ENCODE data around the gene MAPK7.

MAPK7 gene

GRCh38 chr17:19380481-19381301 lies 2.4 kb downstream of the MAPK7 start:
- DNase-seq (ENCODE audit: low spot score) = no peak

GRCh38 chr17:19381361-19381740 lies 3.1 kb downstream of the MAPK7 start:
- no peak for DNase-seq (ENCODE audit: low spot score)

GRCh38 chr17:19381741-19382444 lies 3.6 kb downstream of the MAPK7 start:
- no peak for DNase-seq (ENCODE audit: low spot score)

- DNase-seq (ENCODE audit: low spot score) = no peak
Measured at GRCh38 chr17:19382531-19383444, 4.5 kb downstream of the MAPK7 start.

- DNase-seq (ENCODE audit: low spot score) = no peak
Measured at GRCh38 chr17:19383681-19384470, 5.6 kb downstream of the MAPK7 start.

GRCh38 chr17:19384723-19385391 lies 6.6 kb downstream of the MAPK7 start:
- DNase-seq (ENCODE audit: low spot score) = no peak

GRCh38 chr17:19385521-19385983 lies 7.3 kb downstream of the MAPK7 start:
- no peak for DNase-seq (ENCODE audit: low spot score)

- peak; percentile 75 for DNase-seq (ENCODE audit: low spot score)
Measured at GRCh38 chr17:19386051-19386929, 8.0 kb downstream of the MAPK7 start.

- DNase-seq (ENCODE audit: low spot score) = no peak
Measured at GRCh38 chr17:19386974-19387920, 8.9 kb downstream of the MAPK7 start, which contains the start of gene MFAP4. Gene MFAP4, minus strand, starts transcription at chr17:19387190. Its CDS starts 35 bp downstream, at chr17:19387155.

- DNase-seq (ENCODE audit: low spot score) = peak; percentile 49
Measured at GRCh38 chr17:19387921-19388521, 9.7 kb downstream of the MAPK7 start.

GRCh38 chr17:19388791-19389785 lies 10.8 kb downstream of the MAPK7 start:
- DNase-seq (ENCODE audit: low spot score) = no peak

GRCh38 chr17:19390951-19391350 lies 12.7 kb downstream of the MAPK7 start:
- DNase-seq (ENCODE audit: low spot score) = no peak

GRCh38 chr17:19391432-19391831 lies 13.1 kb downstream of the MAPK7 start:
- no peak for DNase-seq (ENCODE audit: low spot score)

GRCh38 chr17:19392303-19392702 lies 14.0 kb downstream of the MAPK7 start:
- DNase-seq (ENCODE audit: low spot score) = no peak

- no peak for DNase-seq (ENCODE audit: low spot score)
Measured at GRCh38 chr17:19397556-19398041, 19.3 kb downstream of the MAPK7 start.

- peak; percentile 38 for DNase-seq (ENCODE audit: low spot score)
Measured at GRCh38 chr17:19398301-19399181, 20.2 kb downstream of the MAPK7 start.

Data from kidney tubule cell (primary cell).